GM18867 (cell line): ENCODE data around the gene RDH14.
A peak's percentile ranks its signal among the peaks of the same experiment; 100 is the strongest.

Experiments
- ATAC-seq: cut with Tn5 transposase; IDR thresholded peaks from one replicate; pipeline ENCODE4 v1.9.1; 2021; ENCODE audit warnings: mild to moderate bottlenecking, moderate library complexity; ENCODE audit not compliant: unreplicated experiment

RDH14 gene, protein sequence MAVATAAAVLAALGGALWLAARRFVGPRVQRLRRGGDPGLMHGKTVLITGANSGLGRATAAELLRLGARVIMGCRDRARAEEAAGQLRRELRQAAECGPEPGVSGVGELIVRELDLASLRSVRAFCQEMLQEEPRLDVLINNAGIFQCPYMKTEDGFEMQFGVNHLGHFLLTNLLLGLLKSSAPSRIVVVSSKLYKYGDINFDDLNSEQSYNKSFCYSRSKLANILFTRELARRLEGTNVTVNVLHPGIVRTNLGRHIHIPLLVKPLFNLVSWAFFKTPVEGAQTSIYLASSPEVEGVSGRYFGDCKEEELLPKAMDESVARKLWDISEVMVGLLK

DNA sequence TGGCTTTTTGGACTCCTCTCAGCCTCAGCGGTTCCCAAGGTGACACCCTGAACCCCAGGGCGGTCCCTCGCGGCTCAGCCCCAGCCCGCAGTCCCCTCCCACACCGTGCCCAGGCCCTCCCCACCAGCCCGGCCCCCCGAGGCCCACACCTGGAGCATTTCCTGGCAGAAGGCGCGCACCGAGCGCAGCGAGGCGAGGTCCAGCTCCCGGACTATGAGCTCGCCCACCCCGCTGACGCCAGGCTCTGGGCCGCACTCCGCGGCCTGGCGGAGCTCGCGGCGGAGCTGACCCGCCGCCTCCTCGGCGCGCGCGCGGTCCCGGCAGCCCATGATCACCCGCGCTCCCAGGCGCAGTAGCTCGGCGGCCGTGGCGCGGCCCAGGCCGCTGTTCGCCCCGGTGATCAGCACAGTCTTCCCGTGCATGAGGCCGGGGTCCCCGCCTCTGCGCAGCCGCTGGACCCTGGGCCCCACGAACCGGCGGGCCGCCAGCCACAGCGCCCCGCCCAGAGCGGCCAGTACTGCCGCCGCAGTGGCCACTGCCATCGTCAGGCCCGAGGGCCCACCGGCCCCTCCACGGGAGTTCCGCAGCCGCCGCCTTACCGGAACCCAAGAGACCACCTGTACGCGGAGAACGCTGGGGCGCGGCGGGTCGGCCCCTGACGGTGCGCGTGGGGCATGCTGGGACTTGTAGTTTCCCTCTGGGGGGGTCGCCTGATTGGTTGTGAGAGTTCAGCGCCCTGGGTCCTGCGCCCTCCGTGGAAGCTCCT is at the start of gene RDH14:
TSS of gene RDH14 (minus strand) at position 623 of the 766 bp plus-strand sequence. CDS start at position 542, 81 bp downstream.
- ATAC-seq: peak; percentile 95

DNA sequence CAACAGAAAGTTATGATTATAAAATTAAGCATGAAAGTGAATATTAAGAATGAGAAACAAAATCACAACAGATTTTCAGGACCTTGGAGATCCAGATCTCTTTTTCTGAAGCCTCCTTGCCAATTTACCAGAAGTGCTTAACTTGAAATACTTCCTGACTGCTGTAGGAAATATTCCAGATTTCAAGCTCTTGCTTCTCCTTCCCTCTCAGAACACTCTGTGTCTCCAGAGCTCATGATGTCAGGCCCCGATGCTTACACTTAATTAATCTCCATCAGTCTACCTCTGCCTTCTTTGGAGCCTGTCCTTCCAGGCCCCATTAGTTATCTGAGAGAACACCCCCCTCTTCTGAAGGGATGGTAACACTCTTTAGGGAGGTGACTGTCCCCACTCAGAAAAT is 49.6 kb upstream of the RDH14 start:
- ATAC-seq: no peak

DNA sequence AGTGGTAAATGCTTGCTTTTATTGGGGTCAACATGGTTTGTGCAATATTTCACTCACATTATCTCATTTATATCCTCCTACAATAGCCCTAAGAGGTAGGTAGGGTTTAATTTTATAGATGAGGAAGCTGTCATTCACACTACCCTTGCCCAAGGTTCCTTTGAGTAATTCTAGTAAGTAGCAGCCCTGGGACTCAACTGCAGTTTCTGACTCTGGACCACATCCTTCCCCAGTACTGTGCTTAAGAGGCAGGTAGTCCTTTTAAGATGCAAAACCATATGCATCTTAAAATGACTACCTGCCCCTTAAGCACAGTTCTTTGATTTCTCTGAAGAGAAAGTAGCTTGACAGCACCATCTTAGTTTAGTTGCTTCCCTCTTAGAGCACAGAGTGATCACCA is 44.7 kb upstream of the RDH14 start:
- peak; percentile 87 for ATAC-seq

DNA sequence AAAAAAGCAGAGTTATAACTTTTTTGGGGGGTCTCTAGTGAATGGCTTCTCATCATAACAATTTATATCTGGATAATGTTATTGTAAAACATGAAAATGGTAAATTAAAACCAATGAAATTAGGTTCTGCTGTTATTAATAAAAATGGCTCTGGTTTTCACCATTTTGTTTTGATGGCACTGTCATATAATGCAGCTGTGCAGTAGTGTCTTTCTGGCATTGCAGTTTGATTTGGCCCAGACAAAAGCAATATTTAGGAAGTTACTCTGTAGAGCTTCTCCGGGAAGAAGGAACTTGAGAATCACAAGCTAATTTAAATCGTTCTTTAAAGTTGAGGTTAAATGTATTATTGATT is 44.1 kb upstream of the RDH14 start:
- ATAC-seq: no peak

DNA sequence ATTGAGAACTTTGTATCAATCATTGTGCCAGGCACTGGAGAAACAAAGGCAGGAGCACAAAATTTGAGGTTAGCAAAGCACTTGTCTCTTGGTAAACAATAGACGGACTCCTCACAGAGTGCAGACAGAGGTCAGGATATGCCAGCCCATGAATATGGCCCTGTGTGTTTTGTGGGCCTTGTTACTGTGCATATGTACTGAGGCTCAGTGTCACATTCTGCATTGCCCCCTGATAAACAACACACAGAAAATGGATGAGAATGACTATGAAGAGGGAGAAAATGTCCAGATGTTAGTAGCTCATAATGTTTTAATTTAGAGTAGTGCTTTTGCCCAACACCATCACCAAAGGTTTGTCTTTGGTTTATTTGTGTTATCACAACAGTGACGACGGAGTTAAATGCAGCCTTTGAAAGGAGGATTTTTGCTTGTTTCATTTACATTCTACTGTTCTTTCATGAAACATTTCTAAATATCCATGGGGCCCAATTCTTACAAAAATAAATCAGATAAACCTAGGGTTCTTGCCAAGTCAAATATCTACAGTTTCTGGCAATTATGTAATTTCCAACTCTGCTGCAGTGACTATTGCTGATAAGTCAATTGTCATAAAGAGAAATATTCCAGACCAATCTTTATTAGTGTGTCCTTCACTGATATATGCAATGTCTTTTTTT is 43.5 kb upstream of the RDH14 start:
- no peak for ATAC-seq

DNA sequence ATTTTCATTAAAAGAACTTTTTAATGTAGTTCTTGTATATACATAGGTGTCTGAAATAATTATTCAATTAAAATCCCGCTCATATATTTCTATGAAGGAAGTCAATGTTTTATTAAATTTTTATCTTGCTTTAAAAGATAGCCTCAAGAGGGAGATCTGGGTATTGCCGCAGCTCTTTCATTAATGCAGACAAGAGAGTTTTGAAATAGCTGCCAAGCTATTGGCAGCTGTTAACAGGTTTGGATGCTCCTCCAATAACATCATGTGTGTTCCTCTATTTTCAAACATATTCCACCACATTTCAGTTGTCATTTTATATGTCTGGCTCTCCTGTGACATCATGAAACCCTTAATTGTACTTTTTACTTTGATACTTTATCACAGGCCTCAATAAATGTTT is 41.8 kb upstream of the RDH14 start:
- no peak for ATAC-seq

DNA sequence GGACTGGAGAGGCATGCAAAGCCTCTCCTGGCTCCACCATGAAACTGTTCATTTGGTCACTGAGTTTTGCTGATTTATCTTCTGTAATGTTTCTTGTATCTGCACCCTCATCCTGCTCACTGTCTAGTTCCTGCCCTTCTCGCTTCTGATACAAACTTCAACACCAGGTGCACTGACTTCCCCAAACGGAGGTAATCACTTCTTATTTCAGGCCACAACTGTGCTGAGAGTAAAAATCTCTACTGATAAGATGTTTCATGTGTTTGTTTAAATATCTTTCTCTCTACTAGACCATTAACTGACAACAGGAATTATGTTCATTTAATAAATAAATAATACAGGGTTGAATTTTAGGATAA is 39.8 kb upstream of the RDH14 start:
- peak; percentile 47 for ATAC-seq

DNA sequence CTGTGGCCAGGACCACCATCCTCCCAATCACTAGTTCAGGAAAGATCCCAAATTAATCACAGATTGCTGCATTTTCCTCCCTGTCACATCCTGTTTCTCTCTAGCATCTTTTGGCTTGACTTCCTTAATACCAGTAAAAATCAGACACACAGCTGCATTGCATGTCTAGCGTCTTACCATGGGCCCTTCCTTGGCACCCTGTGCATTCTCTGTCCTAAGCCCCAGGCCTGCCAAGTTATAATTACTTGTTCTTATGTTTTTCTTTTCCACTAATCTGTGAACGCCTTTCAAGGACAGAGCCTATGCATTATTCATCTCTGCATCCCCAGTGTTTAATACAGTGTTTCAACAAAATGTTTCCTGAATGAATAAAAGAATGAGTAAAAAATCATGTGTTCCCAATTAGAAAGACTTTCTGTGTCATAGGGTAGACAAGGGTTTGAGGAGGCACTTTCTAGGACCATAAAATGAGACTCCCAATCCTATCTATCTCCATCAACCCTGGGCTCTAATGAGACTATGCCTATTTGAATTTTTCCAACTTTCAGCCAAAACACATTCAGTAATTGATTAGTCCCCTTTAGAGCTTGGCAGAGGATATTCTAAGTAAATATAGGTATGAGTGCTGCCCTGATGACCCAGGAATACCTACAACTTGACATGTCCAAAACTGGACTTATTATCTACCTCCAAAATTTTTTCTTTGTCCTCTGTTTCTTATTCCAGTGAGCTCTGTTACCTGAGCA is 39.2 kb upstream of the RDH14 start:
- no peak for ATAC-seq

DNA sequence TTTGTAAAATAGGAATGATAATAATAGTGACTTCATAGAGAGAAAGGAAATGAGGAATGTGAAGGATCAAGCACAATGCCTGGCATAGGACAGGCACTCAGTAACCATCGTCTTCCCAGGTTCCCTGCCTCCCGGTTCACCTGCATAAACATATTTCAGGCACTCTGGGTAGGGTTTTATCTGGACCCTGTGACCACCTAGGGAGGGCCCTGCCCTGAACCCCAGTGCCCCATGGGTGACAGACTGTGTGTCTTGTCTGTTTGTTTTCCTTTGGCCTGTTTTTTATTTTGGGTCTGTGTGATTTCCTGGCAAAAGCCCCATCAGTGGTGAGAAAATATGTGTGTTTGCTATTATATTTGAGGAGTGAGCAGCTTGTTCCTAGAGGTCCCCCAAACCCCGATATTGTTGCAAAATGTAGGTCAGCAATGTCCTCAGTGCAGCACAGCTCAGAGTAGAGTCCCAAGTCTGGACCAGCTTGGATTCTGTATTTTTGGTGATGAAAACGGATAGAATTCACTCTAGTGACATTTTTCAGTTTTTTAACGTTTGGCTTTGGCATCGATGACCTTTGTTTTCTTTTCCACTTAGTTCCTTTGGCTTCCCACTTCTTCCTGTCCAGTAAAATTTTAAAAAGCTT is 38.5 kb upstream of the RDH14 start:
- ATAC-seq: no peak

DNA sequence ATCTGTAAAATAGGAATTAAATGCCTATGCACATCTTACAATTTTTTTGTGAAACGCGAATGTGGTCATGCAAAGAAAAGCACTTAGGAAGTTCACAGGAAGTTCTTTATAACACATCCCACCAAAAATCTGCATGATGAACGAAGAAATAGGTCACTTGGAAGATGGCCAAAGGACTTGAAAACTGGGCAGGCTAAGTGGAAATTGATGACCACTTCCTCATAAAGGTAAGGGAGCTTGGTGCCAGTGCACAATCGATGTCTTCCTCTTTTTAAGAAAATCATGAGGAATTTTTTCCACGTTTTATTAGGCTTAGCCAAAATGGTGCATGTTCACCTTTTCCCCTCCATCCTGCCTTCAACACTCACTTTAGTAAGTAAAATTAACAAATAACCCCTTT is 37.2 kb upstream of the RDH14 start:
- no peak for ATAC-seq

DNA sequence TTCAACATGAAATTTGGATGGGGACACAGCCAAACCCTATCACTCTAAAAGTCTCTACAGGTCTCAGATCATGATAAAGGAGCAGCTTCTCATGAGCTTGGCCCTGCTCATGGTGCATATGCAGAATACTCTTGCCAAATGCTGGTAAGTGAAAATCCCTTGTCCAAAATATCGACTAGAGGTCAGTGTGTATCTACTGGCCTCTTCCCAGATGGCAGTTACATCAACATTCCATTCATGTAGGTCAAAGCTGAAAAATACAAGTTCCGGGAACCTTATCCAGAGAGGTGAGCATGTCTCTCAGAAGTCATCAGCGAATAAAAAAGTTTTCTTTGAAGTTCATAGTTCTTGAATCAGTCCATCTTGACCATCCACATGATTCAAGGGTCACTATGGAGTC is 36.5 kb upstream of the RDH14 start:
- no peak for ATAC-seq

DNA sequence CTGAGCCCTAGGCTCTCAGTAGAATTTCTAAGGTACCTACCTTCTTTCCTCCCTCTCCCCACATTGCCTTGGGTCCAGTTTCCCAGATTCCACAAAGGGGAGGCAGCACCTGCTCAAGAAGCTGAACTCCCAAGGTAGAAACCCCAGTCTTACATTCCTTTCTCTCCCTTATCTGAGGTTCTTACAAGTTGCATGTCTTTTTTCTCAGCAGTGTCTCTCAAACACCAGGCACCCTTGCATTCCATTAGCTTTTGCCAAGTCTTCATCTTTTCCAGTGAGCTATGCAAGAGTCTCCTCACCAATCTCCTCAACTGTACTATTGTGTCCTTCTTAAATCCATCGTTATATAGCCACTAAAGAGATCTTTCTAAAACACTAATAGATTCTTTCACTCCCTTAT is 33.0 kb upstream of the RDH14 start:
- no peak for ATAC-seq

DNA sequence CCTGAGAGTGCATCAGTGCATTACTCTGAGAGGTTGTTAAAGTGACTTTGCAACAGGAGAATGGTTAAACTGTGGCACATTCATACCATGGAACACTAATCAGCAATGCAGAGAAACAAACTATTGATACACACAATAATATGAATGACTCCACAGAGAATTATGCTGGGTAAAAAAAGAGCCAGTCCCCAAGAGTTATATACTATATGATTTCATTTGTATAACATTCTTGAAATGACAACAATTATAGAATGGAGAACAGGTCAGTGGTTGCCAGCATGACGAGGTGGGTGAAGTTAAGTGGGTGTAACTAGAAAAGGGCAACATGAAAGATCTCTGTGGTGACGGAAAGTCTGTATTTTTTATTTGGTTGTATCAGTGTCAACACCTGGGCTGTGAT is 31.9 kb upstream of the RDH14 start:
- no peak for ATAC-seq

DNA sequence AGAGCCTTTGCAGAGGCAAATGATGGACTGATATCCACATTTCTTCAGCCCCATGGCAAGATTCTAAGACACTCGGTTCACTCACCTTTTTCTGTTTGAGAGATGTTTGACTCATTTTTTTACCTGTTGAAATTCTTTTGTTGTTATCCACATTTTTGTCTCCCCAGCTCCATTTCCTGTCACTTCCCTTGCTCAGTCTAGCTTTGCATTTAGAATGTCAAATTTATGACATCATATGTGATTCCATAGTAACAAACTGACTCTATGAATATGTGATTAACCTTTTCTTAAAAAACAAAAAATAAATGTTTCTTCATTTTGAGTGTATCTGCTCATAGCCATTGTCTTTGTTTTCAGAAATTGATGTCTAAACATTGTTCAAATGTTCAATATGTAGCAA is 28.9 kb upstream of the RDH14 start, which contains the start of gene NT5C1B:
TSS of gene NT5C1B (minus strand) at position 216 of the 400 bp plus-strand sequence. CDS start at position 115, 101 bp downstream.
- ATAC-seq: no peak

DNA sequence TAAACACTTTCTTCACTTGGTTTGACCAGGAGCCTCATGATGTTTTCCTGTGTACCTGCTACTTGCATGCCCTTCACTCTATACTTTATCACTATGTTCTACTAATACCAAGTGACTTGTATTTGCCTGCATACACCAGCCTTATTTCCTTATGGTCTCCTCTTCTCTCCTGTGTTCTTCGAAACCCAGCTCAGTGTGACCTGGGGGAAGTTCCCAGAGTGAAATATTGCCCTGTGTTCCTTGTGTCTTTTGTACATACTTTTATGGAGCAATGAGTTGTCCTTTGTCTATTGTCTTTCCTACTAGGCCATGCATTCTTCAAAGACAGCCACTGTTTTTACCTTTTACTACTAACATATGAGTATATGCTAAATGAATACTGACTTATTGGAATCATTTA is 28.3 kb upstream of the RDH14 start:
- ATAC-seq: no peak

DNA sequence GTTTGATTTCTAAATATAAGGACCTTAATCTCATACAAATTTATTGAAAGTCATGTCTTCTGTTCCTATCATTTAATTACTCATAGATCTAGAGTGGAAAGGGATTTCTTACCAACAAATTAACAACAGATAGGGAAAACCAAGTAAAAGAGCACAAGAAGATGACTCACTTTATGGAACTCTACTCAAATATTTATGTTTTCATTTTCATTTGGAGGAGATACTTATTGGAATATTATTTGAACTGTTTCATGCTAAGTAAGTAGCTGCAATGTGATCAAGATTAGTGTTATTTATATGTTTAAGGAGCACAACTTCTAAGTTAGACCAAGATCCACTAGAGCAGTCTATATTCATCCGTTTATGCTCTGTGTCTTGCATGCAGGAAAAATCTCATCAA is 27.6 kb upstream of the RDH14 start:
- ATAC-seq: no peak

DNA sequence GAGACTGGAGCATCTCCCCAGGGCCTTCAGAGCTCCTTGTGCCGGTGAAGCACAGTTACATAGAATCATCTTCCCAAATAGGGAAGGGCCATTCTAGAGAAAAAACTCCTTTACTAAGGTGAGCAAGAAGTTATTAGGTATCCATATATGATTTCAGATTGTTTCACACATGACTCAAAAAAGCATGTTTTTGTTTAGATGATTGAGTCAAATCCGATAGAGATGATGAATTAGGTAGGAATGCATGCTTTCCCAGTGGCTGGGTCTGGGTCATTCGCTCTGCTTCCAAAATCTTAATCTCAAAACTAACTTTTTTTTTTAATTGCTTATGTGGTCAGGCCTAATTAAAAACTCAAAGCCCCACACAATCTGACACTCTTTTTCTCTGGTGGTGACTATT is 25.1 kb upstream of the RDH14 start:
- no peak for ATAC-seq

DNA sequence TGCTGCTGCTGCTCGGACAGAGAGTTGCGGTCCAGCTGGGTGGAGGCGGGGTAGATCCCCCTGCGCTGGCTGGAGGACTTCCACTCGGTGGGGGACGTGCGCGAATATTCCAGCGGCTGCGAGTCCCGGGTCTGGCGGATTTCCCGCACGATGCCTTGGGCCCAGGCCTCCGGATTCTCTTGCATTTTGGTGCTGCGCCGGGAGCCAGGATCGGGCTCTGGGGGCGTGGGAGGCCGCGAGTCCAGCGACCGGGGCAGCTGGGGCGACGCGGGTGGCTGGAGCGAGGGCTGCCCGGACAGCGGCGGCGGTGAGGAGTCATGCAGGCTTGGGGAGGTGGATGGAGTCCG is 24.1 kb upstream of the RDH14 start:
- ATAC-seq: no peak

DNA sequence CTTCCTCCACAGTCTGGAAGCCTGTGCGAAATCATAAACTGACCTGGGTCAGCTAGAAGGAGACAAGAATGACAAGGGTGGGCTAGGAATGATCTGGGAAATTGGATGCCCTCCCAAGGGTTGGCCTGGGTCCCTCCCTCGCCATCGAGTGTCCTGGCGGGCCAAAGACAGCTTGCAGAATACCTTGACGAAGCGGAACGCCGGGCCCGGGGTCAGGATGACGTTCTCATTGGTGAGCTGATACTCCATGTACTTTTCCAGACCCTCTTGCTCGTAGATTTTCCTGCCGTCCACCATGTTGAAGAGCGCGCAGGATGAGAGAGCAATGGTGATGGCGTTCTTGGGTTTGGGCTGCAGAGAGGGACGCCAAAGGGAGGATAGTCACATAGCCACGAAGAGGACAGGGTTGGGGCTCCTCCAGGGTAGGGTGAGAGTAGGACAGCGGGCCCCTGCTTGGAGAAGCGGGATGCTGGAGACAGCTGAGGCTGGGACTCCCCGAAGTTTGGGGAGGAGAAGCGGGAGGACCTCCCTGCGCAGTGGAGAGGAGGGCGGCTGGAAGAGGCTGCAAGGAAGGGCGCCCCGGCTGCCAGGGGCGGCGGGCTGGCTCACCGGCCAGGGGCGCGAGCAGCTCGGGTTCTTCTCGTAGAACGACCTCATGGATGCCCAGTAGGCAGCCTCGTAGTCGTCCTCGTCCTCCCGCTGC is 23.6 kb upstream of the RDH14 start:
- ATAC-seq: no peak

DNA sequence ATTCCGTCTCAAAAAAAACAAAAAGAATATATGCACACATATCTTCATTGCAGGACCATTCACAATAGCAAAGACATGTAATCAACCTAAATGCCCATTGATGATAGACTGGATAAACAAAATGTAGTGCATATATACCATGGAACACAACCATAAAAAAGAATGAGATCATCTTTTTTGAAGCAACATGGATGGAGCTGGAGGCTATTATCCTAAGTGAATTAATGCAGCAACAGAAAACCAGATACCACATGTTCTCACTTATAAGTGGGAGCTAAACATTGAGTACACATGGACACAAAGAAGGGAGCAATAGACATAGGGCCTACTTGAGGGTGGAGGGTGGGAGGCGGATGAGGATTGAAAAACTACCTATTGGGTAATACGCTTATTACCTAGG is 20.2 kb upstream of the RDH14 start:
- no peak for ATAC-seq
